Astrocyte (in vitro differentiated cells and primary cell): ENCODE data around the gene APMAP.

Experiments
- EZH2 ChIP-seq: IDR thresholded peaks from 2 replicates; pipeline ENCODE4 v1.6.1; 2012; ENCODE audit warnings: mild to moderate bottlenecking, low read length, inconsistent platforms; ENCODE audit not compliant: insufficient read depth
- TF ChIP-seq, protein P1 (sequence below): IDR thresholded peaks from 2 replicates; pipeline ENCODE4 v1.5.1; 2011; ENCODE audit warnings: low read depth, mild to moderate bottlenecking, inconsistent platforms, low read length, moderate library complexity; ENCODE audit not compliant: insufficient read depth

DNA sequence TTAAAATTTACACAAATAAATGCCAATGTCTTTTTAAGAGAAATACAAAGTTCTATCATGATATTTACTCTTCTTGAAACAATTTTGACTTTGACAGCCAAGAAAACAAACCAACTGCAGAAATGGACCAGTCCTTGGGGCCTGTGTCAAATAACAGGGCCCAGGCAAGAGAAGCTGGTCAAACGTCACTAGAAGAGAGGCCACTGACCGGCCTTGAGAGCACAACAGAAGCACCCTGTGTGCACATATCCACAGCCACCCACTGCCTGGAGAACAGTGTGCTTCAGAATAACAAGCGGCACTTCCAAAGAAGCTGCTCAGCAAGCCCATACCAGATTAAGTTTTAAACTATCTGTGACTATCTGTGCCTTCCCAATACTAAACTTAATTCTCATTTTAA, 14.8 kb downstream of the APMAP start:
- TF ChIP-seq, protein P1, sequence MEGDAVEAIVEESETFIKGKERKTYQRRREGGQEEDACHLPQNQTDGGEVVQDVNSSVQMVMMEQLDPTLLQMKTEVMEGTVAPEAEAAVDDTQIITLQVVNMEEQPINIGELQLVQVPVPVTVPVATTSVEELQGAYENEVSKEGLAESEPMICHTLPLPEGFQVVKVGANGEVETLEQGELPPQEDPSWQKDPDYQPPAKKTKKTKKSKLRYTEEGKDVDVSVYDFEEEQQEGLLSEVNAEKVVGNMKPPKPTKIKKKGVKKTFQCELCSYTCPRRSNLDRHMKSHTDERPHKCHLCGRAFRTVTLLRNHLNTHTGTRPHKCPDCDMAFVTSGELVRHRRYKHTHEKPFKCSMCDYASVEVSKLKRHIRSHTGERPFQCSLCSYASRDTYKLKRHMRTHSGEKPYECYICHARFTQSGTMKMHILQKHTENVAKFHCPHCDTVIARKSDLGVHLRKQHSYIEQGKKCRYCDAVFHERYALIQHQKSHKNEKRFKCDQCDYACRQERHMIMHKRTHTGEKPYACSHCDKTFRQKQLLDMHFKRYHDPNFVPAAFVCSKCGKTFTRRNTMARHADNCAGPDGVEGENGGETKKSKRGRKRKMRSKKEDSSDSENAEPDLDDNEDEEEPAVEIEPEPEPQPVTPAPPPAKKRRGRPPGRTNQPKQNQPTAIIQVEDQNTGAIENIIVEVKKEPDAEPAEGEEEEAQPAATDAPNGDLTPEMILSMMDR: no peak
- TF ChIP-seq EZH2: no peak
